OCI-LY1 (cell line): ENCODE measurements around the gene CCDC28A.

Source experiments
- H2AFZ ChIP-seq: fragments of 200-600 bp; sonication (generic), shearing (Covaris generic); 2 replicates; pipeline ENCODE4 v1.6.0; 2014; ENCODE audit warnings: antibody characterized with exemption, mild to moderate bottlenecking, low read length
- H3F3A ChIP-seq: fragments of 200-600 bp; sonication (generic), shearing (Covaris generic); 2 replicates; pipeline ENCODE4 v1.6.0; 2014; ENCODE audit warnings: mild to moderate bottlenecking, antibody characterized with exemption, low read length, moderate library complexity; ENCODE audit not compliant: insufficient read depth
- H3K27ac ChIP-seq: fragments of 200-600 bp; sonication (generic); 2 replicates; pipeline ENCODE4 v1.5.1; 2014; ENCODE audit warnings: low read length, mixed run types, mild to moderate bottlenecking, low read depth; ENCODE audit not compliant: poor library complexity, severe bottlenecking
- H3K27me3 ChIP-seq: fragments of 200-600 bp; sonication (generic); 2 replicates; pipeline ENCODE4 v1.6.0; 2014; ENCODE audit warnings: antibody characterized with exemption, mild to moderate bottlenecking, low read length, moderate library complexity; ENCODE audit not compliant: insufficient read depth
- H3K36me3 ChIP-seq: fragments of 200-600 bp; sonication (generic); 2 replicates; pipeline ENCODE4 v1.6.1; 2014; ENCODE audit warnings: mild to moderate bottlenecking, antibody characterized with exemption, low read length, moderate library complexity, mixed read lengths; ENCODE audit not compliant: insufficient read depth
- H3K4me1 ChIP-seq: fragments of 200-600 bp; sonication (generic); 2 replicates; pipeline ENCODE4 v1.5.1; 2014; ENCODE audit warnings: mild to moderate bottlenecking, low read length, moderate library complexity; ENCODE audit not compliant: insufficient read depth, severe bottlenecking
- H3K4me2 ChIP-seq: fragments of 200-600 bp; sonication (generic), shearing (Covaris generic); 2 replicates; pipeline ENCODE4 v1.6.1; 2014; ENCODE audit warnings: low read length
- H3K4me3 ChIP-seq: fragments of 200-600 bp; sonication (generic); 2 replicates; pipeline ENCODE4 v1.5.1; 2014; ENCODE audit warnings: low read length, low read depth, mild to moderate bottlenecking, mixed read lengths; ENCODE audit not compliant: poor library complexity, severe bottlenecking
- H3K79me2 ChIP-seq: fragments of 200-600 bp; shearing (Covaris generic); 2 replicates; pipeline ENCODE4 v1.6.1; 2016; ENCODE audit warnings: mixed run types, low read length, mixed read lengths; ENCODE audit not compliant: insufficient read depth
- H3K9ac ChIP-seq: fragments of 200-600 bp; sonication (generic), shearing (Covaris generic); 2 replicates; pipeline ENCODE4 v1.6.1; 2014; ENCODE audit warnings: mild to moderate bottlenecking, low read length, mixed read lengths
- H3K9me2 ChIP-seq: fragments of 200-600 bp; sonication (generic), shearing (Covaris generic); 2 replicates; pipeline ENCODE4 v1.6.1; 2014; ENCODE audit warnings: low read depth, mild to moderate bottlenecking, low read length, mixed read lengths
- H3K9me3 ChIP-seq: fragments of 200-600 bp; shearing (Covaris generic); 2 replicates; pipeline ENCODE4 v1.6.1; 2014; ENCODE audit warnings: low read length, mixed read lengths
- H4K20me1 ChIP-seq: fragments of 200-600 bp; sonication (generic), shearing (Covaris generic); 2 replicates; pipeline ENCODE4 v1.6.0; 2016; ENCODE audit warnings: mild to moderate bottlenecking, low read length; ENCODE audit not compliant: insufficient read depth
- EZH2 ChIP-seq: fragments of 200-600 bp; sonication (generic), shearing (Covaris generic); IDR thresholded peaks from 2 replicates; pipeline ENCODE4 v1.8.0; 2017; ENCODE audit warnings: borderline replicate concordance, mixed run types, mild to moderate bottlenecking, antibody characterized with exemption, low read length, moderate library complexity, mixed read lengths
- TF ChIP-seq, protein P1 (sequence below): fragments of 200-600 bp; sonication (generic), shearing (Covaris generic); IDR thresholded peaks from 2 replicates; pipeline ENCODE4 v1.5.1; 2017; ENCODE audit warnings: mild to moderate bottlenecking, antibody characterized with exemption, low read length, moderate library complexity, mixed read lengths

Gene CCDC28A

DNA sequence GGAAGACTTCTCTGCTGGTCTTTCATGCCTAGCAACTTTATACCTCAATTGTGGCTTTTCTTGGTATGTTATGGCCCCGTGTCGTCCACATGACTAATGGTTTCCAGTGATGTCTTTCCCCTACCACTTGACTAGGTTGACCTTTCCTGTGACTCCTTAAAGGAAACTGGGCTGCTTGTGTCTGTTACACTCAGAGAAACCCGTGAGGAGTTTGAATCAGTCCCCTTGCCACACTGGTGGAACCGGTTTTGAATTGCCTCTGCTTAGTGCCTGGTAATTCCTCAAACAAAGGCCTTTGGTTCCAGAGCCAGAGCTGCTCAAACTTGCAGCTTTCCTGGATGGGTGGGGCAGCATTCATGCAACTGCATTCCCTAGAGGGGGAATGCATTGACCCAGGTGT lies 44.2 kb downstream of the CCDC28A start:
- Histone ChIP-seq H3K79me2 (no peaks in the 10 kb centered on the region), H3K9me3 (no peaks in the 10 kb centered on the region), H3K27me3 (no peaks in the 10 kb centered on the region), H2AFZ (no peak overlapping the region), H3F3A (no peaks in the 10 kb centered on the region), H3K4me1 (peaks cover 38% of the 10 kb centered on the region), H3K9me2 (no peaks in the 10 kb centered on the region), H3K36me3 (no peaks in the 10 kb centered on the region), H3K4me2 (no peak overlapping the region), H3K4me3 (no peak overlapping the region), H4K20me1 (no peaks in the 10 kb centered on the region), H3K27ac (no peak overlapping the region), H3K9ac (no peak overlapping the region)
- TF ChIP-seq, protein P1, sequence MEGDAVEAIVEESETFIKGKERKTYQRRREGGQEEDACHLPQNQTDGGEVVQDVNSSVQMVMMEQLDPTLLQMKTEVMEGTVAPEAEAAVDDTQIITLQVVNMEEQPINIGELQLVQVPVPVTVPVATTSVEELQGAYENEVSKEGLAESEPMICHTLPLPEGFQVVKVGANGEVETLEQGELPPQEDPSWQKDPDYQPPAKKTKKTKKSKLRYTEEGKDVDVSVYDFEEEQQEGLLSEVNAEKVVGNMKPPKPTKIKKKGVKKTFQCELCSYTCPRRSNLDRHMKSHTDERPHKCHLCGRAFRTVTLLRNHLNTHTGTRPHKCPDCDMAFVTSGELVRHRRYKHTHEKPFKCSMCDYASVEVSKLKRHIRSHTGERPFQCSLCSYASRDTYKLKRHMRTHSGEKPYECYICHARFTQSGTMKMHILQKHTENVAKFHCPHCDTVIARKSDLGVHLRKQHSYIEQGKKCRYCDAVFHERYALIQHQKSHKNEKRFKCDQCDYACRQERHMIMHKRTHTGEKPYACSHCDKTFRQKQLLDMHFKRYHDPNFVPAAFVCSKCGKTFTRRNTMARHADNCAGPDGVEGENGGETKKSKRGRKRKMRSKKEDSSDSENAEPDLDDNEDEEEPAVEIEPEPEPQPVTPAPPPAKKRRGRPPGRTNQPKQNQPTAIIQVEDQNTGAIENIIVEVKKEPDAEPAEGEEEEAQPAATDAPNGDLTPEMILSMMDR: no peak
- TF ChIP-seq EZH2: no peak

DNA sequence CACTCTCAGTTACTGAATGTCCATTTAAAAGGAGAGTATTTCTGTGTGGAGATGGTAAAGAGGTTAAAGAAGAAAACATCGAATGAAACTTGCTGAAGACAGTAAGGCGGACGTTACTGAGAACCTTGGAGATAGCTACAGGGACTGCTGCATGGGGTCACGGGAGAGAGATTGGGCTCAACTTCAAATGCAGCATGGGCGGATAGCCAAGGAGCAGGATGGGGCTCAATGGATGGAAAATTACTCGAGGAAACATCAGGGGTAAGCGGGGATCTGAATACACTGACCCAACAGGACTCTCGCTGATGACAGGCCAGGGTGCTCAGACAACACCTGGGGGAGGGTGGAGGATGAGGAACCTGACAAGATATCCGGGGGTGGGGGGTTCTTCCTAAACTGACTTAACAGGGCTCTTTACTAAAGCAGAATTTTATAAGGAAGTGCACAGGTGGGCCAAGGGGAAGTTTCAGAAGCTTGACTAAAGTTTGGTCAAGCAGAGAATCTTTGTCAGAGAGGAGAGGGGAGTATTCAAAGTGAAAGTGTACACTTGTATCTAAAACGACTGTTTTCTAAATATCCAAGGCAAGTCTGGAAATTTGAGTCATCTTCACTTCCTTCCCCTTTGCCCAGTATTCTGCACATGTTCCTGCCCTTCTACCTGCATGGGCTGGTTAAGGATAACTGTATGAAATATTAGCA lies 45.1 kb downstream of the CCDC28A start:
- Histone ChIP-seq H3F3A (no peaks in the 10 kb centered on the region), H3K4me3 (peak overlapping the region; percentile 32), H3K4me2 (peak overlapping the region; percentile 53), H2AFZ (peak overlapping the region; percentile 22; the same call in 1 of the 2 replicates), H3K9me3 (no peaks in the 10 kb centered on the region), H3K36me3 (no peaks in the 10 kb centered on the region), H3K27ac (peak overlapping the region; percentile 34), H4K20me1 (no peaks in the 10 kb centered on the region), H3K79me2 (no peaks in the 10 kb centered on the region), H3K27me3 (no peaks in the 10 kb centered on the region), H3K9me2 (no peaks in the 10 kb centered on the region), H3K9ac (0 out of 2 replicates have a peak overlapping the region, but pooled peaks have one; percentile 7), H3K4me1 (peaks cover 38% of the 10 kb centered on the region)
- TF ChIP-seq, protein P1: no peak
- no peak for TF ChIP-seq EZH2

DNA sequence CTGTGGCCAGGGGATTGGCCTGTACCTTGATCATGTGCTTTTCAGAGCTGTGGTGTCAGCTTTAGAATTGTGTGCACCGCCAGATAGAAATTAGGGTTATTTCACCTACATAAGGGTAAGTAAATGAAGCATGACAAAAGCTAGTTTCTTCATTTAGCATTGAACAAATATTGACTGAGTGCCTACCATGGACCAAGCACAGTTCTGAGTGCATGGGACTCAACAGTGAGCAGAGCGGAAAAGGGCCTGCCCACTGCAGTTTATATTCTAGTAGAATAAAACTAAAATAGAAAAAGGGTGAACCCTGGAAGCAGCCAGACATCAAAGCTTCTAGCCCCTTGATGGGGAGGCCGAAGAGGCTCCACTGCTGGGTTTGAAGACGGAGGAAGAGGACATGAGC lies 48.0 kb downstream of the CCDC28A start:
- no peak overlapping the region for H3K9ac ChIP-seq
- H4K20me1 ChIP-seq: no peaks in the 10 kb centered on the region
- no peaks in the 10 kb centered on the region for H3K9me3 ChIP-seq
- no peaks in the 10 kb centered on the region for H3K27me3 ChIP-seq
- TF ChIP-seq, protein P1: no peak
- no peak for TF ChIP-seq EZH2
- peak overlapping the region; percentile 12 for H3K27ac ChIP-seq
- H3K79me2 ChIP-seq: no peaks in the 10 kb centered on the region
- H3F3A ChIP-seq: no peaks in the 10 kb centered on the region
- H2AFZ ChIP-seq: no peak overlapping the region; the same call in 1 of the 2 replicates
- no peak overlapping the region for H3K4me2 ChIP-seq
- H3K4me3 ChIP-seq: no peak overlapping the region
- no peaks in the 10 kb centered on the region for H3K9me2 ChIP-seq
- H3K36me3 ChIP-seq: no peaks in the 10 kb centered on the region
- H3K4me1 ChIP-seq: peaks cover 44% of the 10 kb centered on the region
